PC-9 (cell line): Measurements from ENCODE around the gene SMAD9. TPM values are rescaled to one million over a fixed set of nuclear protein-coding genes. Genes with fewer than 3 reads are reported as not detected.

Source experiments
- BruUV-seq: library from RNA; stranded (reverse); fragments of 400-500 nt; replicated peaks from 2 replicates; lab custom pipeline; 2021; lab: Mats Ljungman, UMichigan
- CTCF ChIA-PET: fragments of 300-600 bp; sonication (Branson Sonifier 250); formaldehyde crosslinking; loops from one replicate; lab custom pipeline; 2022; ENCODE audit warnings: antibody characterized with exemption; lab: Charles Lee
- POLR2A ChIA-PET: fragments of 300-600 bp; sonication (Branson Sonifier 250); formaldehyde crosslinking; loops from one replicate; lab custom pipeline; 2022; ENCODE audit warnings: antibody characterized with exemption; ENCODE audit not compliant: unreplicated experiment; lab: Charles Lee
- DNase-seq, 2 experiments: peaks; one replicate each; pipeline versions ENCODE4 v3.0.0 to v3.0.0-alpha.2; 2015 to 2022; ENCODE audit warnings: mixed read lengths in 1 of 2
- H2AFZ ChIP-seq: fragments of 200-600 bp; sonication (generic); 2 replicates; pipeline ENCODE4 v1.8.1; 2017; ENCODE audit warnings: antibody characterized with exemption
- H3F3A ChIP-seq: fragments of 200-600 bp; sonication (generic); 2 replicates; pipeline ENCODE4 v1.8.1; 2017; ENCODE audit warnings: antibody characterized with exemption, mild to moderate bottlenecking, low read depth; ENCODE audit not compliant: insufficient read depth
- H3K27ac ChIP-seq: fragments of 200-600 bp; sonication (generic); 2 replicates; pipeline ENCODE4 v1.6.1; 2016; ENCODE audit warnings: mixed run types
- H3K27me3 ChIP-seq: fragments of 200-600 bp; sonication (generic); 2 replicates; pipeline ENCODE4 v1.6.1; 2016; ENCODE audit warnings: low read depth, mixed run types; ENCODE audit not compliant: insufficient read depth
- H3K36me3 ChIP-seq: fragments of 200-600 bp; sonication (generic); 2 replicates; pipeline ENCODE4 v1.6.1; 2016; ENCODE audit warnings: low read depth, mixed run types
- H3K4me1 ChIP-seq: fragments of 200-600 bp; sonication (generic); replicated peaks from 2 replicates; pipeline ENCODE4 v1.6.1; 2016; ENCODE audit warnings: mixed run types; ENCODE audit not compliant: insufficient read depth
- H3K4me2 ChIP-seq: fragments of 200-600 bp; sonication (generic); 2 replicates; pipeline ENCODE4 v1.6.1; 2017; ENCODE audit warnings: mixed run types
- H3K4me3 ChIP-seq: fragments of 200-600 bp; sonication (generic); 2 replicates; pipeline ENCODE4 v1.6.1; 2016; ENCODE audit warnings: mixed run types
- H3K79me2 ChIP-seq: fragments of 200-600 bp; sonication (generic); 2 replicates; pipeline ENCODE4 v1.6.1; 2017; ENCODE audit warnings: low read depth, mixed run types
- H3K9me2 ChIP-seq: fragments of 200-600 bp; sonication (generic); 2 replicates; pipeline ENCODE4 v1.8.1; 2017; ENCODE audit warnings: mild to moderate bottlenecking; ENCODE audit not compliant: insufficient read depth
- H3K9me3 ChIP-seq: fragments of 200-600 bp; sonication (generic); 2 replicates; pipeline ENCODE4 v1.8.1; 2016; ENCODE audit warnings: low read depth; ENCODE audit not compliant: insufficient read depth
- H4K20me1 ChIP-seq: fragments of 200-600 bp; sonication (generic); 2 replicates; pipeline ENCODE4 v1.8.1; 2017; ENCODE audit not compliant: insufficient read depth
- CTCF ChIP-seq: fragments of 200-600 bp; sonication (generic); conservative IDR thresholded peaks from 2 replicates; pipeline ENCODE4 v1.6.1; 2017; ENCODE audit warnings: mixed run types, antibody characterized with exemption, mild to moderate bottlenecking, moderate library complexity
- EZH2 ChIP-seq: fragments of 200-600 bp; sonication (generic); IDR thresholded peaks from 2 replicates; pipeline ENCODE4 v1.8.0; 2017; ENCODE audit warnings: antibody characterized with exemption, low read depth
- intact Hi-C: fragments of 100-400 bp; cut with micrococcal nuclease; formaldehyde crosslinking; loops from one replicate; pipeline ENCODE4 v1.10.0; 2022; ENCODE audit not compliant: unreplicated experiment
- total RNA-seq: library from RNA; stranded (reverse); gene quantifications from 2 replicates; pipeline ENCODE4 v1.2.3, GENCODE V29; 2021

The SMAD9 gene
- total RNA-seq, 1 experiment from 2014 or later, result 0.94 TPM

DNA sequence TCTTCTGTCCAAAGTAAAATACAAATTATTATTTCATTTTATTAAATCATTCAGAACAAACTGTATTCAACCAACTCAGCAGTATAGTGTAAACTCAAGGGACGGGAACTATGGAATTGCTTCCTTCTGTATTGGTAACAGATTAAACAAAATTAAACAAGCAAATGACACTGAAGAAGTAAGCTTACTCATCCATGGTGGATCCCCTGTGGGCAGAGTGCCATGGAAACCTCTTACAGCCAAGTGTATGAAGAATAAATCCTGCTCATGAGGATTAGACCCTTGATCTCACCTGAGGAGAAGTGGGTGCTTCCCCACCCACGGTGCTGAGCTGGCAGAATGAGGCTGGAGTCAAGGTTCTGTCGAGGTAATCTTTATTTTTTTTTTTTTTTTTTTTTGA, 119.0 kb downstream of the SMAD9 start:
- intact Hi-C loops, result no loop called here
- Histone ChIP-seq H4K20me1 (no peaks in the 10 kb centered on the region), H3K27me3 (no peaks in the 10 kb centered on the region), H3K4me3 (no peak overlapping the region), H3K9me3 (no peaks in the 10 kb centered on the region), H3K27ac (no peak overlapping the region), H3K4me2 (no peak overlapping the region), H3K4me1 (peaks cover 22% of the 10 kb centered on the region), H3F3A (no peaks in the 10 kb centered on the region), H3K36me3 (no peaks in the 10 kb centered on the region), H3K9me2 (no peaks in the 10 kb centered on the region), H2AFZ (no peak overlapping the region), H3K79me2 (no peaks in the 10 kb centered on the region)
- ChIA-PET CTCF (no interaction called here), POLR2A (no interaction called here)
- no TSS peak for BruUV-seq
- TF ChIP-seq EZH2 (no peak), CTCF (no peak)
- no peak for DNase-seq

DNA sequence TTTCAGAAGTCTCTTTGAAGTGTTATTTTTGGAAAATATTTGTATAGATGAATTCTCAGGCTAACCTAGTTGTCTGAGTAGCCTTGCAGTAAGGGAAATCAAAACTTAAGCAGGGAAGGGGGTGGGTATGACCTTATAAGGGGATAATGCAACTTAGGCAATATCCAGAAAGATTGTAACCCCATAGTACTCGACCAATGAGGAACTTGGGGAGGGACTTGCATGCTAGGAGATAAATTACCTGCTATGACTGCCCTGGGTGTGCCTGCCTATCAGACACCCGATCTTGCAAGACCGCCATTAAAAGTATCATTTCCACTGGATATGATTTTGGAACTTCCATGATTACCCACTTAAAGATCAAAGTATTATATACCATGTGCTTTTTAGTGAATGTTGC, 124.0 kb downstream of the SMAD9 start:
- DNase-seq, result no peak
- H4K20me1 ChIP-seq, result no peaks in the 10 kb centered on the region
- TF ChIP-seq EZH2, result no peak
- TF ChIP-seq CTCF, result no peak
- no peaks in the 10 kb centered on the region for H3K79me2 ChIP-seq
- H3K9me3 ChIP-seq, result no peaks in the 10 kb centered on the region
- peaks cover 9% of the 10 kb centered on the region; the same call in 1 of the 2 replicates for H3K4me1 ChIP-seq
- no peak overlapping the region for H3K4me2 ChIP-seq
- H2AFZ ChIP-seq, result no peak overlapping the region
- BruUV-seq, result no TSS peak
- no peaks in the 10 kb centered on the region for H3K36me3 ChIP-seq
- H3K27me3 ChIP-seq, result no peaks in the 10 kb centered on the region
- ChIA-PET CTCF (no interaction called here), POLR2A (no interaction called here)
- no peaks in the 10 kb centered on the region for H3F3A ChIP-seq
- intact Hi-C loops, result no loop called here
- no peak overlapping the region for H3K27ac ChIP-seq
- no peaks in the 10 kb centered on the region for H3K9me2 ChIP-seq
- no peak overlapping the region for H3K4me3 ChIP-seq

- Histone ChIP-seq H2AFZ (no peak overlapping the region), H4K20me1 (no peaks in the 10 kb centered on the region), H3F3A (no peaks in the 10 kb centered on the region), H3K4me1 (peaks cover 9% of the 10 kb centered on the region; the same call in 1 of the 2 replicates), H3K9me3 (no peaks in the 10 kb centered on the region), H3K36me3 (no peaks in the 10 kb centered on the region), H3K4me2 (no peak overlapping the region), H3K4me3 (no peak overlapping the region), H3K79me2 (no peaks in the 10 kb centered on the region), H3K9me2 (no peaks in the 10 kb centered on the region), H3K27ac (no peak overlapping the region), H3K27me3 (no peaks in the 10 kb centered on the region)
- DNase-seq, result no peak
- ChIA-PET POLR2A (no interaction called here), CTCF (interaction anchor here (0.6 kb wide), 1 partner anchor 16 kb away, joined by 3 read pairs; no protein-coding TSS in a partner anchor)
- TF ChIP-seq CTCF, result no peak
- no peak for TF ChIP-seq EZH2
- no TSS peak for BruUV-seq
- intact Hi-C loops, result no loop called here
These were observed 124.6 kb downstream of the SMAD9 start for GRCh38 chr13:36795463-36795862.

Other genes with a start within 250 kb of the SMAD9 start
- not detected in 2 replicates for gene SERTM1, start 246.2 kb downstream of the SMAD9 start, total RNA-seq
- 3.9 and 5.6 TPM in 2 replicates for gene RFXAP, start 101.0 kb downstream of the SMAD9 start, total RNA-seq
- gene ALG5, start 79.1 kb upstream of the SMAD9 start, total RNA-seq, result 17.7 and 18.8 TPM in 2 replicates
- 44.1 and 51.2 TPM in 2 replicates for gene EXOSC8, start 80.5 kb upstream of the SMAD9 start, total RNA-seq
- gene SUPT20H, start 139.4 kb upstream of the SMAD9 start, total RNA-seq, result 30.1 and 44.1 TPM in 2 replicates
- gene CSNK1A1L, start 185.4 kb upstream of the SMAD9 start, total RNA-seq, result not detected in 2 replicates